HG03439 (cell line): Measurements from ENCODE around the gene NRN1.
"Not testable (repeated sequence)": the region's sequence is repeated elsewhere in the genome, so short reads cannot be mapped to it uniquely, and the experiment has no call there.

Experiments
- ATAC-seq: cut with Tn5 transposase; IDR thresholded peaks from one replicate; pipeline ENCODE4 v1.9.1; 2021; ENCODE audit warnings: mild to moderate bottlenecking, moderate library complexity; ENCODE audit not compliant: unreplicated experiment

The NRN1 gene

GRCh38 chr6:5984150-5985089 lies 22.3 kb downstream of the NRN1 start:
- ATAC-seq = no peak

GRCh38 chr6:5981126-5982026 lies 25.3 kb downstream of the NRN1 start:
- no peak for ATAC-seq

GRCh38 chr6:5979650-5980420 lies 26.9 kb downstream of the NRN1 start:
- no peak for ATAC-seq

GRCh38 chr6:5976811-5977210 lies 29.9 kb downstream of the NRN1 start:
- ATAC-seq = no peak

GRCh38 chr6:5968817-5969734 lies 37.6 kb downstream of the NRN1 start:
- no peak for ATAC-seq

- ATAC-seq = not testable (repeated sequence)
Measured at GRCh38 chr6:5968036-5968435, 38.7 kb downstream of the NRN1 start.

- ATAC-seq = no peak
Measured at GRCh38 chr6:5967594-5967993, 39.1 kb downstream of the NRN1 start.

- ATAC-seq = no peak
Measured at GRCh38 chr6:5962794-5963193, 43.9 kb downstream of the NRN1 start.

- ATAC-seq = no peak
Measured at GRCh38 chr6:5961836-5962235, 44.9 kb downstream of the NRN1 start.

- ATAC-seq = no peak
Measured at GRCh38 chr6:5960456-5960855, 46.3 kb downstream of the NRN1 start.

GRCh38 chr6:5958921-5959320 lies 47.8 kb downstream of the NRN1 start:
- no peak for ATAC-seq

GRCh38 chr6:5956939-5957338 lies 49.8 kb downstream of the NRN1 start:
- ATAC-seq = no peak

GRCh38 chr6:5950361-5950785 lies 56.4 kb downstream of the NRN1 start:
- ATAC-seq = no peak
